GDM1 (cell line): Measurements from ENCODE around the gene A2M.
"Not testable (repeated sequence)": the region's sequence is repeated elsewhere in the genome, so short reads cannot be mapped to it uniquely, and the experiment has no call there.

Source experiments
- DNase-seq: peaks from one replicate; lab custom pipeline; 2025; lab: John Stamatoyannopoulos, UW

A2M gene

DNA sequence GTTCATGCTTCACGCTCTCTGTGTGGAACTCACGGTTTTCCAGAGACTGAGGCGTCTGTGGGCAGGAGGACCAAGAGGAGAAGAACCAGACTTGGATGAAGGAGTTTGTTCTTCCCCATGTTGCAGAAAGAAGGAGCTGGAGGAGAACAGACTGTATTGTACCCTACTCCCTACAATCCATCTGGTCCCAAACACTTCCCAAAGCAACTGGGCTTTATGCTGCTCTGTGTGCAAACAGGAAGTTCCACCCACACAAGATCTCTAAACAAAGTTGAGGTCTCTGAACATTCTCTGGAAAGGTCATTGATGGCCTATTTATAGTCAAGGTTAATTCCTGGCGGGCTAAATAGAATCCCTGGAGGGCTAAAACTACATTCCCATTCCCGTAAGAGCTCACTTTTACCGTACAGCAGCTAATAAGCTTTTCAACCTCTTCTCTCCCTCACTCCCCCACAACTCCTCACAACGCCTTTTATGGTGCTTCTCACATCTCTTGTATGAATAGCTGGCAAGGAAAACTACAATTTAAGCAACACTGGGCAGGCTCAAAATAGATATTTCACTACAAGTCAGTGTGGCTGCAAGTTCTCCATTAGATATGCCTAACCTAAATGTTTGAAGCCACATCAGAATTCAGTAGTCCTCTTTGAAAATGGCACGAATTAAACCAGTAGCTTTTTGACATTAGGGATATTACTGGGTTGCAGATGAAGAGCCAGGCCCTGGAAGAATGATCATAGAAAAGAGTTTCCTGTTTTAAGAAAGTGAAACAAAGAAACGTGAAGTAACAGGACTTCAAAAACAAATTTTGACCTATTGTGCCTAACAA, at the start of gene A2M:
Gene A2M (minus strand): TSS at position 189 of the 829 bp plus-strand sequence. CDS start 70 bp downstream, at position 119.
- no peak for DNase-seq

DNA sequence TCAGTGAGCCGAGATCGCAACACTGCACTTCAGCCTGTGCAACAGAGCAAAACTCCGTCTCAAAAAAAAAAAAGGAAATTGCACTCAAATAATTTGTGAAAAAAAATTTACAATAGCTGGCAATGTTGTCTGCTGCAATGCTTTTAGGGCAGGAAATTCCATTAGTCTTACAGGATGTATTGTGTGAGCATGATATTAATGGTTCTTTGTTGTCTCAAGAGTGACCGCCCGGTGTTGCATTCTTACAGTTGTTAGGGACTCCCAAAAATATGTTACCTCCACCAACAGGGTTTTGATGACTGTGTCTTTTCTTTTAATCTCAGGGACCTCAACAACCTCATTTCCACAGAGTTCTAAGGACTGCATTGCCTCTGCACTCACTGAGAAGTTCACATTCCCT, 47.7 kb upstream of the A2M start:
- no peak for DNase-seq

DNA sequence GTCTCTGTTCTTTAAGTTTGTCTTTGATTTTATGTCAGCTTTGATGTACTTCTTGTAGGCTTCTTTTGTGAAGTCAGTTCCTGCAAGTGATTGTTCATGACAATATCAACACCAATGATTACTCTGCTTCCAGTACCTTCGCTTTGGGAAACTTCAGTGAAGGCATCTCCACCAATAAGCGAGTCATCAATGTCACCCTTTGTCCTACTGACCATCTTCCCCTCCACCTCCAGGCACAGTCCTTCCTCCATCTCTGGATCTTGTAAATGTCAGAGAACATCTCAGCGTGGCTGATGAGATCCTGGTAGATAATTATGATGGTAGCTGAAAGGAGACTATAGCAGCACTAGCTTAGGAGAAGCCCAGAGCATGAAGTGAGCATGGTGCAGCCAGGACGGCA, 40.4 kb upstream of the A2M start:
- DNase-seq = no peak

DNA sequence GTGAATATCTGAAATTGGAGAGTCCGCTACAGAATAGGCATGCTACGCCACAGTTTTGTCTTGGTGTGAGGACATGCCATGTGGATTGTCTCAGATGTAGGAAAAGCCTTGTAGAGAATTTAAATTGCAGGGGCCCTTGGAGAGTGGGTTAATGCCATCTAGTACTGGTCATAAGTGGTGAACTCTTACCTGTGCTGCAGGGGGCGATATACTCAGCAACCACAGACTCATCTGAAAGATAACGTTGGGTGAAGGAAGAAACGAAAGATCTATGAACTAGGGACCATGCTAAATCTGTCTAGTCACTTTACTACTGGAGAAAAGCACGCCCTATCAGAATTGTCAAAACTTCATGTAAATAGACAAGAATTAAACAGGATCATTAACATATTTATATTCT, 33.7 kb upstream of the A2M start:
- no peak for DNase-seq

DNA sequence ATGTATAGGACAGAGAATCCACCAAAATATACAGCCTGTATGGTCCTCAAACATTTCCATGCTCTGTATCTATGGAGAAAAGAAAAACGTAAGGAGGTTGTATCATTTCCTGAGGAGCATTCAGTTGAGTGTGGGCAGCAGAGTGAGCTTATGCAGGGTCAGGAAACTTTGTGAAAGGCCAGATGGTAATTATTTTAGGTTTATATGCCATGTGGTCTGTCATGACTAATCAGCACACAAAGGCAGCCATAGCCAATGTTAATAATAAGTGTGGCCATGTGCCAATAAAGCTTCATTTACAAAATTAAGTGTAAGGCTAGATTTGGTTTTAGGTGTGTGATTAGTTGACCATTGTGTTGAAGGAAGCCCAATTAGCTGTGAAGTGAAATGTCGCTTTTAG, 33.2 kb upstream of the A2M start:
- no peak for DNase-seq

DNA sequence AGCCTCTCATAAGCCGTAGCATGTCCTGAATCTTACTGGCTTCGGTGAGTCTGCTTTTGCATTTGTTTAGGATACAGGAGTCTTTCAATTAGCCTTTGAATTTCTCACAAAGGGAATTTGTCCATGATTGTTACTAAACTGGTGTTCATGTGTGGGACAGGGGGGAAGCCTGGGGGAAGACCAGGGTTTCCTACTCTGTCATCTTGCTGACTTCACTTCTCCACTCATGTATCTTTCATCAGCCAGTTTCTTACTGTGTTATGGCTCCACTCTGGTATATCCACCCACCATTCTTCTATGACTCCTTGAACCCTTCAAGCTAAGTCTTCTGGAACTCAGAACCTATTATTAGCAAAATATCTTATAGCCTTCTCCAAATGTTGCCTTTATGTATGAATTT, 31.7 kb upstream of the A2M start:
- no peak for DNase-seq

DNA sequence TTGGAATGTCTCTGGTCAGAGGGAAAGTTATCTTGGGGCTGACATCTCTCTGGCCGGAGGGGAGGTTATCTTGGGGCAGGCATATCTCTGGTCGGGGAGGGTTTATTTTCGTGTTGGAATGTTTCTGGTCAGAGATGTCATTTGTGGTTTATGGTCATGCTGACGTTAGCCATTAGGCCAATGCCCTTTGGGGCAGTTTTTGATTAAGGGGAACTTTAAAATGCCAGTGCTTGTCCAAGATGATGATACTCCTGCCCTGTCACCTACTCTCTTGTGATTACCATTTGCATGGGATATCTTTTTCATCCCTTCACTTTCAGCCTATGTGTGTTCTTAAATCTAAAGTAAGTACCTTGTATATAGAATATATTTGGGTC, 29.0 kb upstream of the A2M start:
- DNase-seq = no peak

DNA sequence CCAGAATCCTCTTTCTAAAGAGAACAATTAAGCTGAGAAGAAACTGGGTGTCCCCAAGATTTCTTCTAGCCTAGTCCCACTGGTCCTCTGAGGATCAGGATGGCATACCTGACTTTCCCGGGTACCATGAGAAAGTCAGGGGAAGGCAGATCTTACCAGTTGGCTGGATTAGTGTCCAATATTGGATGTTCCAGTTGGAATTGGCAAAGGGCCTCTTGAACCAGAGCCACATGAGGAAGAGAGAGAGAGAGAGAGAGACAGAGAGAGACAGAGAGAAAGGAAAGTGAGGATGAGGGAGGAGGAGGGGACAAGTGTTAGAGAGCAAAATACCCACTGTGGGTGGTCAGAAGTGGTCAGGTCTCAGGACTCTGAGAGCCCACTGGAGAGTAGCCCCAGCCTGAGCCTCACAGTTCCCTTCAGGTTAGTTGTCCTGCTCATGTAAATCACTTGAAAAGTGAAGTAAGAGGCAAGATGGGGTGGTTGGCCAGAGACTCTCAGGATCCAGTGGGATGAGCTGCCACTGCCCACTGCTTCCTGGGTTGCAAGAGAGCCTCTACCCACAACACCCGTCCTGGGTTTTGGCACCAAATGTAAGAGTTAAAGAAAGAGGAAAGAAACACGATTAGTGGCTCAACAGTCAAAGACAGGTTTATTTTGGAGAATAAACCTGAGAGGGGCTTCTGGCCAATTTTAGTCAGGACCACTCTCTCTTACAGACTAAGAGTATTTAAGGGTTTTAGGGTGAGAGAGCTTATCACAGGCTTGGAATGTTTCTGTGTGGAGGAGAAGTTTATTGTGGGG, 28.4 kb upstream of the A2M start:
- no peak for DNase-seq

DNA sequence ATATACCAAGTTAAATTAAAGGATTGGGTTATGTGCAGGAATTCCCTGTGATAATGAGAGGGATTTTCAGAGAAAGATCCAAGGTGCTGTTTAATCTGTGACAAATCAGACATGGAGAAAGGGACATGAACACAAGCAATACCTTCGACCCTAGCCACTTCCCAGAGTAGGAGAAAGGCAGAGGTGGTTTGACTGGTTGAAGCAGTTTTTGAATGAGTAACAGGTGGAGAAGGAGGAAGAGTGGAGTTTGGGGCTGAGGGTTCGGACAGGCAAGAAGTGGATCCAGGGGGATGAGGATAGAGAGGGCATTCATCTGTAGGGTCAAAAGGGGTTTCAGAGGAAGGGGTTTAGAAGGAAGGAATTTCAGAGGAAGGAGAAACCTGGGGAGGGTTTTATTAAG, 27.4 kb upstream of the A2M start:
- no peak for DNase-seq

DNA sequence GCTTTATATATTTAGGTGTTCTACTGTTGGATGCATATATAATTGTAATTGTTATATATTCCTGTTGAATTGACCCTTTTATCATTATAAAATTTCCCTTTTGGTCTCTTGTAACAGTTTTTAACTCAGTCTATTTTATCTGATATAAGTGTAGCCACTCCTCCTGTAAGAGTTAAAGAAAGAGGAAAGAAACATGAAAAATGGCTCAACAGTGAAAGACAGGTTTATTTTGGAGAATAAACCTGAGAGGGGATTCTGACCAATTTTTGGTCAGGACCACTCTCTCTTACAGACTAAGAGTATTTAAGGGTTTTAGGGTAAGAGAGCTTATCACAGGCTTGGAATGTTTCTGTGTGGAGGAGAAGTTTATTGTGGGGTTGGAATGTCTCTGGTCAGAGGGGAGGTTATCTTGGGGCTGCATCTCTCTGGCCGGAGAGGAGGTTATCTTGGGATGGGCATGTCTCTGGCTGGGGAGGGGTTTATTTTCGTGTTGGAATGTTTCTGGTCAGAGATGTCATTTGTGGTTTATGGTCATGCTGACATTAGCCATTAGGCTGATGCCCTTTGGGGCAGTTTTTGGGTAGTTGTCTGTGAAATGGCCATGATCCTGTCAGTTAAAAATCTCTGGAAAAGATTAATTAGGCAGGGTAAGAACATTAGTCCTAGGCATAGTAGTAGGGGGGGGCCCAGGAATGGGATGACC, 24.0 kb upstream of the A2M start:
- not testable (repeated sequence) for DNase-seq

DNA sequence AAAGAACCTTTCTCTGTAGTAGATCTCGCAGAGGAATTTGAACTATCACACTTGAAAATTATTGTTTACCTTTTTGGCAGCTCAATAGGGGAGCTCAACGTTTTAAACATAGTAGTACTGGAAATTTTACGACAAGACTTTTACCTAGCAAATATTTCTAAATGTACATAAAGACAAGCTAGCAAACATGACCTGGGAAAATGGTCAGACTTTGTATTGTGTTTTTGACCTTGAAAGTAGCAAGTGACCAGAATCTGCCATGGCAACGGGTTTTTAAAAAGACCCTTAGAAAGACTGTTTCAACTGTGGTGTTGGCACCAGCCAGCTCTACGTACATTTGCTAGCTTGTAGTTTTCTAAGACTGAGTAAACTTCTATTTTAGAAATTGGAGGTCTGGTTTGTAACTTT, 20.2 kb upstream of the A2M start:
- DNase-seq = no peak

DNA sequence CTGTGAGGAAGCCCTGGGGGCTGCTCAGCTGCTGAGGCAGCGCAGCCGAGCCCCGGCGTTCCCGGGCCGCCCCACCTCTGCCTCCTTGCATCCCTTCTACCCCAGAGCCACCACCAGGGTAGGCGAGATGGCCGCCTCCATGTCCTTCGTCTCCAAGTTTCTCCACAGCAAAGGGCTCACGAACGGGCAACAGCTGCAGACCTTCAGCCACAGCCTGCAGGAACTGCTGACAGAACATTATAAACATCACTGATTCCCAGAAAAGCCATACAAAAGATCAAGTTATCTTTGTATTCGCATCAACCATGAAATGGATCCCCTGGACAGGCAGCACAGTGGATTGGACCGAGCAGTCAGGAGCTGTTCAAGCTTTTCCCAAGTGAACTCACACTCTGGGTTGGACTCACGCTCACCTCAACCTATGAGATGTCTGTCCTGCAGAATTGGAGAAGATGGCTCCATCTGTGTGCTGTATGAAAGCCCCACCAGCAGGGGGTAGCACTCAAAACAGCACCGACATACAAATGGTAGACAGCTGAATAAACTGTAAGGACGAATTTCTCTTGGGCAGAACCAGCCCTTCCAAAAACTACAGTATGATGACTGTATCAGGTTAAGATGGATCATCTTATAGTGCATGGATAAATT, 19.4 kb upstream of the A2M start:
- no peak for DNase-seq

DNA sequence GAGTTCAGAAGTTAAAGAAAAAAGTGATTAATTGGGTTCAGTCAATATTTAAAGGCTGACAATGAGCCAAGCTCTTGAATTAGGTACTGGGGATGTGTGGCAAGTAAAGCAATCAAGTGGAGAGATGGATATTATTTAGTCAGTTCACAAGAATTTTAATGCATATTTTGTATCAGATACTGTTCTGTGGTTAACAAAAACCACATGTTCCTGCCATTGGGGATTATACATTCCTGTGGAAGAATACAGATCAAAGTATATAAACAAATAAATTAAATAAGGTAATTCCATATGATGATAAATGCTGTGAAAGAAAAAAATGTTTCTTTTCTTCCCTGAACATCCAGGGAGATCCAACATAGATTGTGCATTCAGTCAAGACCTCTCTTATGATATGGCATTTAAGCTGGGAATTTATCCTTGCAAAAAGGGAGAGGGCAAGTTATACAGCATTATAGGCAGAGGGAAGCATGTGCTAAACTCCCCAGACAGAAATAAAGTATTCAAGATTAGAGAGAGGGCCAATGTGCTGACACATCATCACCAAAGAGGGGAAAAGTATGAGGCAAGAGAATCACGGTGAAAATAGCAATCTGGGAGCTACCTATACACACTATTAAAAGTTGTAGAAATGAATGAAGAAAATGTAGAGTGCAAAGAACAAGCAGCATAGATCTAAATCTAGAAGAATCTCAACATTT, 17.6 kb upstream of the A2M start:
- no peak for DNase-seq

DNA sequence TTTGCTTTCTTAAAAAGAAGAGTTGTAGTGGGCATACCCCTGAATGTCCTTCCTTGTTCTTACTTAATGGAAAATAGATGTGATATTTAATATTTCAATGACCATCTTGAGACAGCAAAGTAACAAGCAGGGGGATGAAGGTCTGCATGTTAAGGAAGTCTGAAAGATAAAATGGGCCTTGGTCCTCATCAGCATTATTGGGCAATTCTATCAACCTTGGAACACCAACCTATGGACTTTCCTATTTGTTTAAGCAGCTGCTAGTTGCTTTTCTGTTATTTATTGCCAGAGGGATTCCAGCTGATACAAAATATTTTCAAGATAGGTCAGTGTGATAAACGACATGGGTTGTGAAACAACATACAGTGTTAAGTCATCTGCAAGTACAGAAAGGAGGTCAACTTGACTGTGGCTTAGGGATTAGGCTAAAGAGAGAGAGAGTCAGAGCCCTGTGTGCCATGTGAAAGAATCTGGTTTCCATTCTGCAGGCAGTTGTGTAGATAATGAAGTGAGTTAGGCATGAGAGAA, 16.4 kb upstream of the A2M start:
- no peak for DNase-seq

DNA sequence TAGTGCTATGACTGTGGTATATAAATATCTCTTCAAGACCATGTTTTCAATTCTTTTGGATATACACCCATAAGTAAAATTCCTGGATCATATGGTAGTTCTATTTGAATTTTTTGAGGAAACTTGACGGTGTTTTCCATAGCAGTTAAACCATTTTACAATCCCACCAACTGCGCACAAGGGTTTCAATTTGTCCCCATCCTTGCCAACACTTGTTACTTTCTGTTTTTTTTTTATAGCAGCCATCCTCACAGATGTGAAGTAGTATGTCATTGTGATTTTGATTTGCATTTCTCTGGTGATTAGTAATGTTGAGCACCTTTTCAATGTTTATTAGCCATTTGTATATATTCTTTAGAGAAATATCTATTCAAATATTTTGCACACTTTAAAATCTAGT, 14.5 kb upstream of the A2M start:
- no peak for DNase-seq

DNA sequence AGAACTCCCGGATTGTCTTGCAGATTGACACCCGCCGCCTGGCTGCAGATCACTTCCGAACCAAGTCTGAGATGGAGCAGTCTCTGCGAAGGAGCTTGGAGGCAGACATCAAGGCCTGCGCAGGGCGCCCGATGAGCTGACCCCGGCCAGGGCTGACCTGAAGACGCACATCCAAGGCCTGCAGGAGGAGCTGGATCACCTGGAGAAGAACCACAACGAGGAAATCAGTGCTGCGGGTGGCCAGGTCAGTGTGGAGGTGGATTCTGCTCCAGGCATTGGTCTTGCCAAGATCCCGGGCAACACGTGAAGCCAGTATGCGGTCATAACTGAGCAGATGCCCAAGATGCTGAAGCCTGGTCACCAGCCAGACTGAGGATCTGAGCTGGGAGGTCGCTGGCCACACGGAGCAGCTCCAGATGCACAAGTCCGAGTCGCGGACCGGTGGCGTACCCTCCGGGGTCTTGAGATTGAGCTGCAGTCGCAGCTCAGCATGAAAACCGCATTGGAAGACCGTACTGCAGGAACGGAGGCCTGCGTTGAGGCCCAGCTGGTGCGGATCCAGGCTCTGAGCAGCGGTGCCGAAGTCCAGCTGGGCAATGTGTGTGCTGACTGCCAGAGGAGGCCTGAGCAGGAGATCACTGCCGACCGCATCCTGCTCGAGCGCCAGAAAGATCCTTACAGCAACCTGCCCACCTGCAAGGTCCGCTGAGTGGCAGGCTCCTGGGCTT, 12.4 kb upstream of the A2M start:
- DNase-seq = no peak

DNA sequence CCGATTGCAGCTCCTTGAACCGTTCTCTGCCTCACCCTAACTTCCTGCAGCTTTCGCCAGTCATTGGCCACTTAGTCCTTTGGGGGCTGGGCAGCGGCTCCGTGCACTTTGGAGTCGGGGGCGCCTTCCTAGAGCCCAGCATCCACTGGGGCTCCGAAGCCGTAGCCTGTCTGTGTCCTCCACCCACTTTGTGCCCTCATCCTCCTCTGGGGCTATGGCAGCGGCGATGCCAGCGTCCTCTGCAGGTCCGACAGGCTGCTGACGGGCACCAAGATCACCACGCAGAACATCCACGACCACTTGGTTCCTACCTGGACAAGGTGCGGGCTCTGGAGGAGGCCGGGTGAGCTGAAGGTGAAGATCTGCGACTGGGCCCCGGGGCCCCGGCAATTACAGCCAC, 11.8 kb upstream of the A2M start:
- no peak for DNase-seq

DNA sequence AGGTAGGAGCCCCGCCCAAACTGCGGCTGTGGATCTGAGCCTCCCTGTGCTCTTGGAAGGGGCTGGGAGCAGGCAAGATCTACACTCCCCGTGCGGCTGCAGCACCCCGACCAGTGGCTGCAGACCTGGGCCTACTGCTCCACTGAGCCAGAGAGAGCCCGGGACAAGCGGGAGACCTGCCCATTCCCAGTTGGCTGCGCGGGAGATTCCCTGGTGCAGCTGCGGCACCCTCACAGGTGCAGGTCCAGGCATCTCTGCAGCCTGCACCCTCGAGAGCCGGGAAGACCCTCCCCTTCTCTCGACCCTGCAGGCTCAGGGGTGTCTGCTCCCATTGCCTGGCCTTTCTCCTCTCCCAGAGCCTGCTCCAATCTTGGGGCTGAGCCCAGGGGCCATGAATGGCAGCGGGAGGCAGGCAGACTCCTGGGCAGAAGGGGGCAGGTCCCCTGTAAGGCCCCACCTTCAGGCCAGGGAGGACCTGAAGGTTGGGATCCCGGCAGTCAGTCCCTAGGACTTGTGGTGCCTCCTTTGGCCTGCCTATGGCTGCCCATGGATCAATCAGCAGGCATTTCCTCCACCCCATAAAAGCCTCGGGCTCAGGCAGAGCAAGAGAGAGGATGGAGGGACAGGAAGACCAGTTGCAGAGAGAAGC, 8.8 kb upstream of the A2M start:
- DNase-seq = no peak

DNA sequence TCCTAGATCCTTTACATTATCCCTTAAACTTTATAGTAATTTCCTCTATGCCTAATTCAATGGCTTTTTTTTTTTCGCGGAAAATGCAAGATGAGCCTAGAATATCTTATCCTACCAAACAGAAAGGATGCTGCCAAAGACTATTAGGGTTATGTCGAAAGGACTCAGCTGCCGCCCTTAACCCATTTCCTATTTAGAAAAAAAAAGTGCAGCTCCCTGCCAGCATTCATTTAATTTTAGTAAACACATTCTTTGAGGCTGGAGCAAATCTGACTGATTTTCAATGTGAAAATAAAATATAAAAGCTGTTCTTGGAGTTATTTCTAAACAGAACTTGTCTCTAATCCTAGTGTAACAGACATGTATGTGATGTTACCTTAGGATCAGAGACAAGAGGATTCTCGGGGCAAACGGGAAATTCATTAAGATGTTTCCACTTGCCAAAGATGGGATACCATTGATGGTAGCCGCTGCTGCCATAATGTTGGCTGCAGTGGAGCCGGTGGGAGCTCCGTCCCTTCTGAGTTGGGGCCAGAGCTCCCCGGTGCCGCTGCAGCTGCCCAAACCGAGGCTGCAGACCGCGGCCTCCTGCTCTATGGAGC, 8.2 kb upstream of the A2M start:
- no peak for DNase-seq

DNA sequence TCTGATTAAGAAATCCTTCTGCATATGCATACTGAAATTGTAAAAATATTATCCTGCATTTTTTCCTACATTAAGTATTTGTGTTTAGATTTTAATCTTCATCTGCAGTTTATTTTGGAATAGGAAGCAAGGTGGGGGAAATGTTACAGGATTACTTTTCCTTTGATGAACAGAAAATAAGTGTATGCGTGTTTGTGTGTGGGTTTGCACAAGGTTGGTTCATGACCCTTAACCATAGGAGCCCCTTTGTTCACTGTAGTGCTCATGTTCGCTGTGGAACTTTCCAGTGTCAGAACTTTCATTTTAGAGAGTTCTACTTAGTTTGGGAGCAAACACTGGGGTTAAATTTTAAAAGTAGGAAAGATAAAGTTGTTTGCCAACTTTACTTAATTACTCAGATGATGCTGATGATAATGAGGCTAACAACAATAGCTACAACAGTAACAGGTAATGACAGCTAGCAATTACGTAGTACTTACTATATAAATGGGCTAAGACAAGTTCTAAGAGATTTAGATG, 6.4 kb upstream of the A2M start:
- no peak for DNase-seq
